Psoas muscle (tissue), 8 donors: ENCODE data around the gene LAMA1. TPM values are rescaled to one million over a fixed set of nuclear protein-coding genes. Genes with fewer than 3 reads are reported as not detected.

Experiments
- ATAC-seq, 4 donors: fragments of 200-7000 bp; cut with Tn5 transposase; one replicate each; pipeline ENCODE4 v1.9.1; 2020; ENCODE audit warnings: moderate library complexity in 3 of 4, mild to moderate bottlenecking in 2 of 4
- DNase-seq, 2 donors: peaks; one replicate each; pipeline ENCODE4 v3.0.0-alpha.2; 2020
- H3K27ac ChIP-seq: fragments of 200-600 bp; one replicate; pipeline ENCODE4 v1.8.0; 2022
- H3K27me3 ChIP-seq, 3 donors: fragments of 200-600 bp in 1 of 3; one replicate each; pipeline versions ENCODE4 v1.6.1 to v1.8.0; 2013 to 2022; ENCODE audit warnings: low read length in 2 of 3, mild to moderate bottlenecking in 2 of 3, moderate library complexity in 1 of 3; ENCODE audit not compliant: insufficient read depth in 3 of 3
- H3K36me3 ChIP-seq, 2 donors: fragments of 200-600 bp in 1 of 2; one replicate each; pipeline versions ENCODE4 v1.6.1 to v1.8.0; 2013 to 2022; ENCODE audit warnings: low read depth in 1 of 2, mild to moderate bottlenecking in 1 of 2, moderate library complexity in 1 of 2; ENCODE audit not compliant: insufficient read depth in 1 of 2
- H3K4me1 ChIP-seq: fragments of 200-600 bp; one replicate; pipeline ENCODE4 v1.8.0; 2022
- H3K4me3 ChIP-seq: fragments of 200-600 bp; one replicate; pipeline ENCODE4 v1.8.0; 2022; ENCODE audit warnings: mild to moderate bottlenecking
- H3K9me3 ChIP-seq: fragments of 200-600 bp; one replicate; pipeline ENCODE4 v1.8.0; 2022
- CTCF ChIP-seq: fragments of 200-600 bp; IDR thresholded peaks from one replicate; pipeline ENCODE4 v1.8.0; 2022; ENCODE audit warnings: antibody characterized with exemption
- WGBS, 3 donors: extraction: QIAGEN DNeasy Blood & Tissue Kit; methylation state at CpG; one replicate each; pipeline versions ENCODE4 v1.1.6 to v1.1.7; 2013; 5-methylcytosine and 5-hydroxymethylcytosine counted together
- intact Hi-C, 2 donors: fragments of 100-400 bp; cut with DNase I; formaldehyde crosslinking; loops; one replicate each; pipeline versions ENCODE4 v1.11.0 to v1.14.2; 2022
- polyA plus RNA-seq, 3 donors: library from polyadenylated mRNA; stranded (reverse); fragments of 200-250 nt; gene quantifications; one replicate each; pipeline ENCODE4 v1.2.3, GENCODE V29; 2013
- total RNA-seq, 4 donors: library from RNA; stranded (reverse); fragmentation: NEBNext Ultra II Directional in 2 of 4; extraction: Animal tissue kit (Norgen Biotek cat#: 25700) in 2 of 4; gene quantifications; one replicate each; pipeline versions ENCODE4 v1.2.1 to v1.2.4, GENCODE V29; 2021 to 2023
- donor health status: healthy with polysubstance abuse.
- donor health status: DM: no; HTN: no; CAD: no; lungs with moderate emphysema.
- donor health status: Bipolar disorder and iron deficiency.
- donor health status: healthy.
- donor health status: DM: yes; HTN: yes; CAD: no.
- donor health status: DM: no; HTN: no; CAD: no.
- donor health status: DM: no; HTN: no; CAD: no.
- donor health status: DM: yes; HTN: yes; CAD: no.

LAMA1 gene
- total and polyA plus RNA-seq, 7 donors: 0.04 to 2.6 (median 0.11) TPM; not detected in 1

- Histone ChIP-seq H3K4me1 (no peaks in the 10 kb centered on the region), H3K36me3 (no peaks in the 10 kb centered on the region), H3K4me3 (no peak overlapping the region), H3K27ac (no peak overlapping the region), H3K27me3 (no peaks in the 10 kb centered on the region), H3K9me3 (no peaks in the 10 kb centered on the region)
- DNase-seq: no peak
- intact Hi-C loops: no loop called here
- no peak for ATAC-seq
- WGBS, 3 donors: 86 to 94% (median 87%) methylated on average over 6 of the region's 6 CpGs
- TF ChIP-seq CTCF: no peak
These were observed 61.6 kb downstream of the LAMA1 start for GRCh38 chr18:7056026-7056425.

GRCh38 chr18:7049951-7050350 is 67.6 kb downstream of the LAMA1 start:
- ATAC-seq: no peak
- no peaks in the 10 kb centered on the region for H3K4me1 ChIP-seq
- WGBS, 3 donors: 84 to 87% (median 86%) methylated on average over 5 of the region's 5 CpGs
- H3K27ac ChIP-seq: no peak overlapping the region
- H3K27me3 ChIP-seq: no peaks in the 10 kb centered on the region
- H3K36me3 ChIP-seq: no peaks in the 10 kb centered on the region
- no peak overlapping the region for H3K4me3 ChIP-seq
- H3K9me3 ChIP-seq: no peaks in the 10 kb centered on the region
- TF ChIP-seq CTCF: no peak
- no peak for DNase-seq
- intact Hi-C loops: no loop called here

- no peak for TF ChIP-seq CTCF
- Histone ChIP-seq H3K9me3 (no peaks in the 10 kb centered on the region), H3K27ac (no peak overlapping the region), H3K4me1 (no peaks in the 10 kb centered on the region), H3K27me3 (no peaks in the 10 kb centered on the region), H3K36me3 (no peaks in the 10 kb centered on the region), H3K4me3 (no peak overlapping the region)
- ATAC-seq (no peak), DNase-seq (no peak)
- 87 to 89% (median 88%) methylated on average over 7 of the region's 7 CpGs for WGBS, 3 donors
- intact Hi-C loops: no loop called here
These were observed 69.5 kb downstream of the LAMA1 start for GRCh38 chr18:7048081-7048480.

GRCh38 chr18:7047336-7047735 is 70.3 kb downstream of the LAMA1 start:
- Histone ChIP-seq H3K4me3 (no peak overlapping the region), H3K36me3 (no peaks in the 10 kb centered on the region), H3K4me1 (no peaks in the 10 kb centered on the region), H3K27ac (no peak overlapping the region), H3K27me3 (no peaks in the 10 kb centered on the region), H3K9me3 (no peaks in the 10 kb centered on the region)
- WGBS, 3 donors: 78 to 86% (median 81%) methylated on average over 1 of the region's 1 CpG
- DNase-seq: no peak
- no peak for ATAC-seq
- intact Hi-C loops: no loop called here
- no peak for TF ChIP-seq CTCF

- TF ChIP-seq CTCF: peak; percentile 30
- Histone ChIP-seq H3K27ac (no peak overlapping the region), H3K9me3 (no peaks in the 10 kb centered on the region), H3K36me3 (no peaks in the 10 kb centered on the region), H3K27me3 (peaks cover 0 to 2% (median 0%) of the 10 kb centered on the region in 3 donors), H3K4me1 (no peaks in the 10 kb centered on the region), H3K4me3 (peak overlapping the region; percentile 18)
- DNase-seq: peak; percentile 84 to 85
- intact Hi-C loops: loop anchor here in 1 of 2 donors (10.0 kb wide), 1 partner anchor 126 kb away; no protein-coding TSS in a partner anchor
- 24 to 32% (median 24%) methylated on average over 20 of the region's 20 CpGs for WGBS, 3 donors
- peak; percentile 83 to 93 (median 91) for ATAC-seq
These were observed 79.2 kb downstream of the LAMA1 start for GRCh38 chr18:7038330-7038851.
